ENCODE results near the gene MIS12. TPM values are rescaled to one million over a fixed set of nuclear protein-coding genes. Genes with fewer than 3 reads are reported as not detected.

MIS12 gene, protein sequence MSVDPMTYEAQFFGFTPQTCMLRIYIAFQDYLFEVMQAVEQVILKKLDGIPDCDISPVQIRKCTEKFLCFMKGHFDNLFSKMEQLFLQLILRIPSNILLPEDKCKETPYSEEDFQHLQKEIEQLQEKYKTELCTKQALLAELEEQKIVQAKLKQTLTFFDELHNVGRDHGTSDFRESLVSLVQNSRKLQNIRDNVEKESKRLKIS
- 7.5 and 13.2 TPM in 2 replicates for total RNA-seq

DNA sequence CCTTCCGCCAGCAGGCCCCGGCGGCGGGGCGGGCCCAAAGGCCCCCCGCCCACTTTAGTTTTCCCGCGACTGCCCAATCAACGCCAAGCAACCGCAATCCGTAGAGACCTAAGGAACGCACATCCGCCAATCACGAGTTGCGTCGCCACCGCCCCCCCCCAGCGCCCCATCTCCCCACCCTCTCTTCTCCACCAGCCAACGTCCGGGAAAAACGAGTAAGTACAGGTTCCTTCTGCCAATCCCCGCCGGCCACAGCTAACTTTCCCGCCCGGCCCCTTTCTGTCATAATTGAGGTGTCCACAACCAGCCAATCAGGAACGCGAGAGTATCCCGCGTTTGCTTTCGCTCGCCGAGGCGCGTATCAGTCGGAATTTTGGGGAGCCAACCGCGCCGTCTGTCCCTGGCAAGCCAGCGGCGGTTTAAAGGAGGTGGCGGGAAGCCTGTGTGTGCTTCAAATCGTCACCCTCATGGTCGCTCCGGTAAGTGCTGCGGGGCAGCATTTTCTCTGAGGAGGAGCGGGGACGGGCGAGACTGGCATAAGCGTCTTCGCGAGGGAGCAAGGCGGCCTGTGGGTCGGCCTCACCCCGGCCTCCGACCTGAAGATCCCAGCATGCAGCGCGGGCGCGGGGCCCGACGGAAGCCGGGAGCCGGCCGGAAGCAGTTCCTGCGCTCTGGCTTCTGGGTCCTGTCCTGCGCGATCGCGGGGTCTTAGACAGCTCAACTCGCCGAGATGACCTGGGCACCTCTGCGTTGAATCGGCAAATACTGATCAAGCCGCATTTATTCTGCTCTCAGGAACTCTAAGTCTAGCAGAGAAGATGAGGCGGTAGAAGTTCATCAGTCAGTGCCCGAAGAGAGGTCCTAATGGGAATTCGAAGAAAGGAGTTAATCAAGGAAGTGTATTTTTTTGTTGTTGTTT is at the start of gene MIS12:
Gene MIS12, plus strand, starts transcription at position 361 of the 919 bp plus-strand sequence. CDS start 2,297 bp downstream, outside the sequence.
- peak; percentile 84 for DNase-seq (ENCODE audit: extremely low read depth, low read depth, low spot score)

DNA sequence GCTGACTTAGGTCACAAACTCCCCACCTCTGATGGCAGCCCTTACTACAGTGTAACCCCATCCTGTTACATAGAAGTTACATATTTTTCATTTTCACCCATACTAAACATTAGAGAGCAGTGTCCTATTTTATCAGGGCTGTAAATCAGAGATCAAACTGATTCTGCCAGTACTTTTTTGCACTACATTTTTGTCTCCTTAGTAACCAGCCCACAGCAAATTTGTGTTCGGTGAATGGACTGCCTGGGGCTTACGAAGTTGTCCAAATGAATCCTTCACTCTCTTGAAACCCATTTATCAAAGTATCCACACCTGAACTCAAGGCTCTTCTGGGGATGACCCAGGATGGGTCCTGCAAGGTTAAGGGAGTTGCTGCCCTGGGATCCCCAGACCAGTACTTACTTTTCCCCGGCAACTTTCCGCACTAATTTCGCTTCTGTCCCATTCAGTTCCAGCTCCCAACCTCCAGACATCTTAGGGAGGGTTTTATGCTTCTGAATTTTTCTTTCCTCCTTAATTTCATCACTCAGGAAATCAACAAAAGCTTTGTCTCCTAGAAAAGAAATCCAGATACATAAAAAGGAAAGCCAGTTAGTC is 48.5 kb upstream of the MIS12 start:
- DNase-seq (ENCODE audit: extremely low read depth, low read depth, low spot score): no peak

DNA sequence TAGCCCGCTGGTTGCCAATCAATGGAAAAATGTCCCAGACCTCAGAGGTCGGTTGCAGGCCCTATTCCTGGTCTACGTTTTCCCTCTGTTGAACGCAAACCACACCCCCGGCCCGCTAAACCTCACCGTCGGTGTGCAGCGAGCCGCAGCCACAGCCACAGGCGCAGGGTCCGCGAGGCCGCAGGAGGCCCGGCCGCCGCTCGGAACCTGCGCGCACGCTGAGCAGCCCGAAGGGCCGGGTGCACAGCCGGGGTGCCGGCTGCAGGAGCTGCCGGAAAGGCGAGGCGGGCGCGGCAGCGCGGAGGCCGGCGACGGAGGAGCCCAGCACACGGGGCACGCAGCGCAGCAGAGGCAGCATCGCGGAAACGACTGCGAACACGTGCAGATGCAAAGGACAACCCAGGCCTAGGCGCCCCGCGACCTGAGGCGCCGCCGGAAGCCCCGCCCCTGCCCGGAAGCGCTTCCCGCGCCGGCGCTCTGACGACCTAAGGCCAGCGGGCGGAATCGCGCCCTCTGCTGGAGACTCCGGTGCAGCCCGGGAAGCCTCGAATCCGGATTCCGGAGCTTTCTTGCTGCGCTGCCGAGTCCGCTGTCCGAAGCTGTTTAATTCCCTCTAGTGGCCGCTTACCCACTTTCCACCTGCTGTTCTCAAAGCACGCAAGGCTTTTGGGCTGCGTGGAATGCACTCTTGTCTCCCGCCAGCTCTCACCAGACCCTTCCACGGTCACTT is 47.5 kb upstream of the MIS12 start, which contains the start of gene C1QBP:
Gene C1QBP, minus strand, starts transcription at position 440 of the 730 bp plus-strand sequence. Its CDS starts 82 bp downstream, at position 358.
- DNase-seq (ENCODE audit: extremely low read depth, low read depth, low spot score): peak; percentile 76

DNA sequence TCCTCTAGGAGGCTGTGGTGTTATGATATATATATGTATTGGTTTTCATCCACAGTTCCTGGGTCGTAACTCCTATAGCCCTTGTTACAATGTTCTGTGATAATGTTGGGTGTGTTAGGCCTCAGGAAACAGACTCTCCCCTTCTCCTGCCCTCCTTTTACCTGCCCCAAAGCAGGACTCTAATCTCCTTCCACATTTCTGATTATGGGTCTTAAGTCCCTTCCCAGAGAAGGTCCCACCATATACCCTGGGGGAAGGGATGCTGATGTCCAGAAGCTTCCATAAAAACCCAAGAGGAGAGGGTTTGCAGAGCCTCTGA is 47.0 kb upstream of the MIS12 start:
- no peak for DNase-seq (ENCODE audit: extremely low read depth, low read depth, low spot score)

DNA sequence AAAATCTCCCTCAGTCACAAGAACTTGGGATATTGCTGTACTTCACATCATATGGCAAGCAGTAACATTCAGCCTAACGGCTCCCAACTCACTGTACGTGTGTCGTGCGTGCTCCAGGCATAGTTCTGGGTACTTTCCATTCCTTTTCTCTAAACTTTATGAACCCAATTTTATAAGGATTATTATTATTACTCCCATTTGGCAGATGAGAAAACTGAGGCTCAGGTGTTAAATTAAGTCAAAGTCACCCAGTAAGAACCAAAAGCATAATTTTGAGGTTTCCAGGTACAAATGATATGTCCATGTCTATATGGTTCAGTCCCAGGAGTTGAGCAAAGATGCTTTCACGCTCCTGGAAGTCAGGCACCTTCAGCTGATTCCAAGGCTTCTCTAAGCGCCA is 42.6 kb upstream of the MIS12 start:
- DNase-seq (ENCODE audit: extremely low read depth, low read depth, low spot score): no peak

DNA sequence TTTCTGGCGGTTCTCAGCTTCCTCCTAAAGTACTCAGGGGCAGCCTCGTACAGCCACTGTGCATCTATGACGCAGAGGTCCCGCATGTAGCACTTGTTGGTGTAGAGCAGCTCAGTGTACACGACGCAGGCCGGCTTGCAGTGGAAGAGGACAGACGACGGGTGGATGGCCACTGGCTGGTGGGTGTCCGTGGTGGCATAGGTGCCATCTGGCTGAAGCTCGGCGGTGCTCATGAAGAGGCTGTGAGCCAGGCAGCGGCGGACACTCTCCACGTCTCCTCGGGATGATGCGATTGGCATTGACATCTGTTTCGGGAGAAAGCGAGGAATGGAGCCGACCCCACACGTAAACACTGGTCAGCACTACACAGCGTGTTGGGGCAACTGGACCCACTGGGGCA is 42.2 kb upstream of the MIS12 start:
- DNase-seq (ENCODE audit: extremely low read depth, low read depth, low spot score): no peak

DNA sequence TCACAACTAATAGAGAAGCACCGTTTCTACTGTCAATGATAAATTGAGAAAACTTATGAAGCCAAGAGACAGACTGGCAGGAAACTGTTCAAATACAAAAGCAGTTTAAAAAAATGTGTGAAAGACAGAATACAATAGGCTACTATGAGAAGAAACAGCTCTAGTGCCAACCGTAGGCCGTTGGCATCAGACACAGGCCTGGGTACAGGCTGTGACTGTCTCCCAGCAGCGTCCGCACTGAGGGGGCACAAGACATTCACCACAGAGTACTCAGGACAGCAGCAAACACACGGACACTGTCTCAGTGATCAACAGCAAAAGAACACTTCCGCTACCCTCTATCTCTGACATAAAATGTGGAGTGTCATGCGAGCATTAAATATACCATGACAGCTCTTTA is 39.6 kb upstream of the MIS12 start:
- DNase-seq (ENCODE audit: extremely low read depth, low read depth, low spot score): no peak

DNA sequence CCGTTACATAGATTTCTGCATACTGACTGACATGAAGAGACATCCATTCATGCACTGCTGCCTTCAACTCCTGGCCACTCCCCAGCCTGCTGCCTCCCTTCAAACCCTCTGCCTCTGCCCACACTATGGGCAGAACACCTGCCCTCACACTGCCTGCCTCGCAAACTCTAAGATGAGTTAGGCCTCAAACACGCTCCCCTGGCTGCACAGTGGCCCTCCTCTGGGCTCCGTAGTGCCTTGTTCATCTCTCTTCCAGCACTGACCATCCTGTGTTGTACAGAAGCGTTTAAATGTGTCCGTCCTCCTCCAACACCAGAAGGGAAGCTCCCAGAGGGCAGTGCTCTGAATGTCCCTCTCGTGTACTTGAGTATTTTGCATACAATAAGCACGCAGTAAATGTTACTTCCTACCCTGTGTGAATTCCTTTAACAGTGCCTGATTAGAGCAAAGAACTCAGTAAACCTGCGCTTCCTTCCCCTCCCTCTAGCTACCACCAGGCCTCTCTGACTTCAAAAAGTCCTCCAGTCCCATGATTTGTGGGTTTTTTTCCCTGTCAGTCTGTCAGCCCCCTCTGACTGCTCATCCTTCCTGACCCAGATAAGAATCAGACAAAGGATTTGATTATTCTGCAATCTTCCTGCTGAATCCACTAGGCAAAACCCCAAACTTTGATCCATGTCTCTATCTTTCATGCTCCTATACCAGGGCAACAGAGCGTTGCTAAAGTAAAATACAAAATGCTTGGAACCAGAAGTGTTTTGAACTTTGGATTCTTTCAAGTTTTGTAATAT is 21.5 kb upstream of the MIS12 start:
- DNase-seq (ENCODE audit: extremely low read depth, low read depth, low spot score): no peak

DNA sequence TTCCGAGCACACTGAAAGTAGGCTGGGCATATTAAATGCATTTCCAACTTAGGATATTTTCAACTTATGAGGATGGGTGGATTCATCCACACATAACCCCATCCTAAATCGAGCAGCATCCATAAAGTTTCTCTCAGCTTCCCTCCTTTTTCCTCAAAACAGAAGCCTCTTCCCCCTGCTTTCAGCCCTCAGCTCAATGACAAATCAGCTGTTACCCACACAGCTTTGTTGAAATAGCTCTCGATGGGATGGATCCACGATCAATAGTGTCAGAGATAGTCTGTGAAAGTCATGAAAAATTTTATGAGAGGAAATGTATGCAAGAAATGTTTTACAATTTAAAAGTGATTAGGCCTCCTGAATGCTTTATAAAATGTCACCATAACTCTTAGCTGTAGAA is 20.1 kb upstream of the MIS12 start:
- DNase-seq (ENCODE audit: extremely low read depth, low read depth, low spot score): no peak

DNA sequence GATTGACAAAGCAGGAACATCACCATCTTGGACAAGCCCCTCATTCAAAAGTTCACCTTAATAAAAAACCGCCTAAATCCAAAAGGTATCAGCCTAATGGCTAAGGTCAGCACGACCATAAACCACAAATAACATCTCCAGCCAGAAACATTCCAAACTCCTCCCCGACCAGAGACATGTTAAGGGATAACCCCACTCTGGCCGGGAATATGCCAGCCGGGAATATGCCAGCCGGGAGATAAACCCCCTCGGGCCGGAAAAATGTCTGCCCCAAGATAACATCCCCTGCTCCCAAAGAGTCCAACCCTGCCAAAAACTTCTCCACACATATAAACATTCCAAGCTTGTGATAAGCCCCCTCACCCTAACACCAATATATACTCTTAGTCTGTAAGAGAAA is 18.9 kb upstream of the MIS12 start:
- no peak for DNase-seq (ENCODE audit: extremely low read depth, low read depth, low spot score)

DNA sequence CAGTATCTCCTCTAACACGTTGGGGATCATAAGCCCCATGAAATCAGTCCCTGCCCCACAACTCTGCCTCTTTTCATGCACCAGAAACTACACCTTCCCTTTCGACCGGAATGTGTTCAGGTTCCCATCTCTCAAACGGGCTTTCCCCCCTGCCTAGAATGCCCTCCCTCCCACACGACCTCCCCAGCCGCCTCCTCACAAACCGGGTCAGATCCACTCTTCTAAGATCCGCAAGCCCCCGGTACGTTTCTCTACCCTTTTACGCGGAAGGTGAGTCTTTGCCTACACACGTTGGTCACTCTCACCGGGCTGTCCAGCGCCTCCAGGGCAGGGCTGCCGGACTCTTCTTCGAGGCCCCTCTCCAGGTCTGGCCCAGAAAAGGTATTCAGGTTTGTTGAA is 18.3 kb upstream of the MIS12 start:
- no peak for DNase-seq (ENCODE audit: extremely low read depth, low read depth, low spot score)

DNA sequence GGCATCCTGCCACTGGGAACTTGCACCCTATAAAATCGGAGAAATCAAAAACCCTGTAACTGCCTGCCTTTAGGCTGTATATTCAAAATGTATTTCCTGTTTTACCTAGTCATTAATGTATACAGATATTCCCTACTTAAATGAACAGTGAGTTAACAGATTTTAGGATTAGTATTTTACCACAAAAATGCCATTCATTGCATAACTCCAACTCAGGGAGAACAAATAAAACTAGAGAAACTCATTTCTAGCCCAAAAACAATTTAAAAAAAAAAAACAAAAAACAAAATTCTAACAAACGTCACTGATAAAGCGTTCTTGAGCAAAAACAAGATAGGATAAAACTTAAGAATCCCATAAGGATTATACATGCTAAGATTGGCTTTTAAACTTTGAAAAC is 13.9 kb upstream of the MIS12 start:
- DNase-seq (ENCODE audit: extremely low read depth, low read depth, low spot score): no peak

DNA sequence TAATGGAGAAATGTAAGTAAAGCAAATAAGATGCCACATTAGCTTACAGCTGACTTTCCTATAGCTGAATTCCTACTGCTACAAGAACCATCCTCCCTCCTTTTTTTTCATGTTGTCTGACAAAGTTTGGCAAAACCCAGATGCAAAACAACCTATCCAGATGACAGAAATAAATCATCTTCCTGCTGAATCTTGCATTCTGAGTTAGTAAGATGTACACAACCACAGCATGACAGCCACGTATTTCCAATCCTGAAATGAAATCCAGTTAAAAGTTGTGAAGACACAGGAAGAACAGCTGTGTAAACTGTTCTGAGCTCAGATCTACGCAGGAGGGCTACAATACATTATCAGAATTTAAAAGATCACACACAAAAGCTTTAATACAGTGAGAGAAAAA is 12.5 kb upstream of the MIS12 start:
- no peak for DNase-seq (ENCODE audit: extremely low read depth, low read depth, low spot score)

DNA sequence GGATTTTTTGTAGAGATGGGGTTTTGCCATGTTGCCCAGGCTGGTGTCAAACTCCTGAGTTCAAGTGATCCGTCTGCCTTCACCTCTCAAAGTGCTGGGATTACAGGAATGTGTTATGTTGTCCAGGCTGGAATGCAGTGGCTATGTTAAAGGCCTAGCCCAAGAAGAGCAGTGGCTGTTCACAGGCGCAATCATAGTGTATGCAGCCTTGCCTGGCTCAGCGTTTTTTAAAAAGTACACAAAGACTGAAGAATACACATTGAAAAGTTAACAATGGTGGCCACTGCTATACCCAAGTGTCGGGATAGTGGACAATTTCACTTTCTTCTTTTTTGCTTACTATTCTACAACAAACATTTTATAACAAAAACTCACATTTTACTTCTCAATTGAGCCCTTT is 7.4 kb upstream of the MIS12 start:
- DNase-seq (ENCODE audit: extremely low read depth, low read depth, low spot score): no peak

DNA sequence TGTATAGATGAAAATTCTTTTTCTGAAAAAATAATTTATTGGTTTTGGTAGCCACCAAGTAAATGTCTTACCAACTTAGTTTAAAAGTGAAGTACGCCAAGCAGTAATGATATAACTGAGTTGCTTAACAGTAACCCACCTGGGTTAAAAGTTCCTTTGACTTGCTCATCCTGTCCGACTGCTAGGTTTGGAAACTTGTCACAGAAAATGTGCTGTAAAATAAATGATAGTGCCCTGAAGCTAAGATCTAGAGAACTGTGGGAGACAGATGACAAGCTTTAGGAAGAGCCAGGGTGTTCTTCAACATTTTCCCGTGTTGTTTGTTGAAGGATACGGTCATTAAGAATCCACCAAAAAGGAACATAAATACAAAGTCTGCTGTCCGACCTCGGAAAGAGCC is 5.4 kb upstream of the MIS12 start:
- DNase-seq (ENCODE audit: extremely low read depth, low read depth, low spot score): no peak

DNA sequence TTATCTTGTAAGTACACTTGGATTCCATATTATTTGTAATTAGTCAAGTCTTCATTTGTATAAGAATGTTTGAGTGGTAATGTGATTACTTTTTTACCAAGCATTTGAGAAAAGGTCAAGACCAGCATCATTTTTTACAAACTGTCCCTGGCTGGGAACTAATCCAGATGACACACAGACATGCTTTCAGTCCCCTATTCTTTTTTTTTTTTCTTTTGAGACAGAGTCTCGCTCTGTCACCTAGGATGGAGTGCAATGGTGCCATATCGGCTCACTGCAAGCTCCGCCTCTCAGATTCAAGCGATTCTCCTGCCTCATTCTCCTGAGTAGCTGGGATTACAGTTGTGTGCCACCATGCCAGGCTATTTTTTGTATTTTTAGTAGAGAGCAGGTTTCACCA is 4.9 kb upstream of the MIS12 start:
- DNase-seq (ENCODE audit: extremely low read depth, low read depth, low spot score): no peak

DNA sequence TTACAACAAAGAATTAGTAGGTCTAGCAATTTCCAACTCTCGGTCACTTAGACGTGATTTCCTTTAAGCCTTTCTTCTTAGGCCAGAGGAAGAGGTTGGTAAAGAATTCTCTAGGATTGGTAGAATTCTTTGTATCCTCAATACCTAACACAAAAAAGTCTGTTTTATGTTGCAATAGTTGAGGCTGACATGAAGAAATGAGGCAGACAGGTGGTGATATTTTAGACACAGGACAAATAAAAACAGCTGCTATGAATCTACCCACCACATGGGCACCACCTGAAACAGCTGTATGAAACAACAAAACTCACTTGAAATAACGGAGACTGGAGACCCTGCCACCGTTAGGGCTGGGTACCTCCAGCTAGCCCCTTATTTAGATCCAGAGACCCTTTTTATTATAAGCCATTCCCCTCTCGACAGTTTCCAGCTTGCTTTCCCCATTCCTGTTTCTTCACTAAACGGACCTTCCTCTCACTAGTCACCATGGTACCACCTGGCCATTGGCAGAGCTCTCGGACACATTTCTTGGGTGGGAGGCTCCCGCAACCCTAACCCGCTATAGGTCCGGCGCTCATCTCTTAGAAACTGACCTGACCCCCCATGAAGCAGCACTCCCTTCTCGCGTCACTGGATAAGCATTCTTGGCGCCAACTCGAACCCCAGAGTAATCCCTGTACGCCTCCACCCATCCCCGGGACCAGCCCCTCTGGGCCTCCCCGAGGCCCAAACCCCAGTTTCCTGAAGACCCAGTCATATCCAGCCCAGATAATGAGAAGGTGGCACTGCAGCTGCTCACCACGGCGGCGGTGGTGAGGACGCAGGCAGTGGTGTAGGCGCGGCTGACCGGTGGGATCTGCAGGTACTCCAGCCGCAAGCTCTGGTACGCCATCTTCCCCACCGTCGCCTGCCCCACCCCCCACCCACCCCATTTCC is 828 bp upstream of the MIS12 start, which contains the start of gene DERL2:
Gene DERL2, minus strand, starts transcription at position 909 of the 936 bp plus-strand sequence. Its CDS starts 17 bp downstream, at position 892.
- DNase-seq (ENCODE audit: extremely low read depth, low read depth, low spot score): no peak

DNA sequence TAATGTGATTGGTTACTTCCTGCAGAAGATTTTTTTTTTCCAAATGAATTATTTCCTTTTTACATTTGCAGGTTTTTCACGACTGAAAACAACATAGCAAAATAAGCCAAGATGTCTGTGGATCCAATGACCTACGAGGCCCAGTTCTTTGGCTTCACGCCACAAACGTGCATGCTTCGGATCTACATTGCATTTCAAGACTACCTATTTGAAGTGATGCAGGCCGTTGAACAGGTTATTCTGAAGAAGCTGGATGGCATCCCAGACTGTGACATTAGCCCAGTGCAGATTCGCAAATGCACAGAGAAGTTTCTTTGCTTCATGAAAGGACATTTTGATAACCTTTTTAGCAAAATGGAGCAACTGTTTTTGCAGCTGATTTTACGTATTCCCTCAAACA is 2.4 kb downstream of the MIS12 start:
- DNase-seq (ENCODE audit: extremely low read depth, low read depth, low spot score): no peak

DNA sequence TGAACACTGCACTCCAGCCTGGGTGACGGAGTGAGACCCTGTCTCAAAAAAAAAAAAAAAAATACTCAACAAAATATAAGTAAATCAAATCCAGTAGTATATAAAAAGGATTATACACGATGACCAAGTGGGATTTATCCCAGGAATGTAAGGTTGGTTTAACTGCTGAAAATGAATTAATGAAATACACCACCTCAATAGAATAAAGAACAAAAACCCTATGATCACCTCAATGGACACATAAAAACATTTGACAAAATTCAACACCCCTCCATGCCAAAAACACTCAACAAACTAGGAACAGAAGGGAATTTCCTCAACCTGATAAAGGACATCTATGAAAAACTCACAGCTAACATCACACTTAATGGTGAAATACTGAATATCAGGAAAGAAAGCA is 6.6 kb downstream of the MIS12 start:
- no peak for DNase-seq (ENCODE audit: extremely low read depth, low read depth, low spot score)

Data from glomerular endothelial cell (primary cell).